ENCODE results near the gene MCTP2.

MCTP2 gene

DNA sequence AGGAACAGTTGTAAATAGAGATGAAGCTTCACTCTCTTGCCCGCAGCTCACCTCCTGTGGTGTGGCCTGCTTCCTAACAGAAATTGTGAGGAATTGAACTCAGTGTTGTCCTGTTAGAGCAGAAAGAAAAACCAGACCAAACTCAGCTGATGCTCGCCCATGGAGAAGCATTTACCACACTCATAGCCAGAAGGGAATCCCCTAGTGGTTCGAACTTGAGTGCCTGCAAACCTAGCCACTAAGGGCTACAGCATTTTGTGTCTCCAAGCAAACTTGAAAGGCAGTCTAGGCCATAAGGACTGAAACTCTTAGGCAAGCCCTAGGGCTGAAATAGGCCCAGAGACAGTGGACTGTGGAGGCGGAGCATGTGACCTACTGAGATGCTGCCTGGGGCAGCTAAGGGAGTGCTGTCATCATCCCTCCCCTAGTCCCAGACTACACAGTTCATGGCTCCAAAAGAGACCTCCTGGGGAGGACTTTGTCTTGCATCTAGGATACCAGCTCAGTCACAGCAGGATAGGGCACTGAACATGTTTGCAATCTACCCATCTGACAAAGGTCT, 44.5 kb upstream of the MCTP2 start:
- no peak for TF ChIP-seq CEBPB (IDR thresholded peaks at IDR 0.05)
- no peak for TF ChIP-seq TEAD4 (IDR thresholded peaks at IDR 0.05)

DNA sequence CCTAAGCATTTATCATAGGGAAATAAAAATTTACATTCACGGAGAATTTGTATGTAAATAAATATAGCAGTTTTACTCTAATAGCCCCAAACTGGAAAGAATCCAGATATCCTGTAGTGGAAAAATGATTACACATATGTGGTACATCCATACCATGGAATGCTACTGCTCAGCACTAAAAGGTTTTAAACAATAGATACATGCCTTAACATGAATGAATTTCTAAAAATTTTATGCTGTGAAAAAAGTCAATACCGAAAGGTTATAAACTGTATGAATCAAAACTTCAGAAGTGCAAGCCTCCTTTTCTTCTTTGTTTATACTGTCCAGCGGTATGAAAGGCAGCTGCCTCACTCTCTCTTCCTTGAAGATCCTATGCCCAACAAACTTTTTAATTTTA, 37.5 kb upstream of the MCTP2 start:
- TF ChIP-seq NFIC (IDR thresholded peaks at IDR 0.05) (no peak), YY1 (IDR thresholded peaks at IDR 0.05; ENCODE audit: low read depth) (no peak), CEBPB (IDR thresholded peaks at IDR 0.05) (no peak), TEAD4 (IDR thresholded peaks at IDR 0.05) (no peak), TCF12 (IDR thresholded peaks at IDR 0.05; ENCODE audit: low read depth) (no peak), RAD21 (IDR thresholded peaks at IDR 0.05; ENCODE audit: low read depth) (no peak), EP300 (IDR thresholded peaks at IDR 0.05; ENCODE audit: borderline replicate concordance) (no peak), ZBTB7A (IDR thresholded peaks at IDR 0.05; ENCODE audit: low read depth) (no peak), CREB1 (IDR thresholded peaks at IDR 0.05; ENCODE audit: low read depth) (no peak), EGR1 (IDR thresholded peaks at IDR 0.05) (no peak), TAF1 (IDR thresholded peaks at IDR 0.05; ENCODE audit: low read depth) (no peak)
- TF ChIP-seq, protein P1, sequence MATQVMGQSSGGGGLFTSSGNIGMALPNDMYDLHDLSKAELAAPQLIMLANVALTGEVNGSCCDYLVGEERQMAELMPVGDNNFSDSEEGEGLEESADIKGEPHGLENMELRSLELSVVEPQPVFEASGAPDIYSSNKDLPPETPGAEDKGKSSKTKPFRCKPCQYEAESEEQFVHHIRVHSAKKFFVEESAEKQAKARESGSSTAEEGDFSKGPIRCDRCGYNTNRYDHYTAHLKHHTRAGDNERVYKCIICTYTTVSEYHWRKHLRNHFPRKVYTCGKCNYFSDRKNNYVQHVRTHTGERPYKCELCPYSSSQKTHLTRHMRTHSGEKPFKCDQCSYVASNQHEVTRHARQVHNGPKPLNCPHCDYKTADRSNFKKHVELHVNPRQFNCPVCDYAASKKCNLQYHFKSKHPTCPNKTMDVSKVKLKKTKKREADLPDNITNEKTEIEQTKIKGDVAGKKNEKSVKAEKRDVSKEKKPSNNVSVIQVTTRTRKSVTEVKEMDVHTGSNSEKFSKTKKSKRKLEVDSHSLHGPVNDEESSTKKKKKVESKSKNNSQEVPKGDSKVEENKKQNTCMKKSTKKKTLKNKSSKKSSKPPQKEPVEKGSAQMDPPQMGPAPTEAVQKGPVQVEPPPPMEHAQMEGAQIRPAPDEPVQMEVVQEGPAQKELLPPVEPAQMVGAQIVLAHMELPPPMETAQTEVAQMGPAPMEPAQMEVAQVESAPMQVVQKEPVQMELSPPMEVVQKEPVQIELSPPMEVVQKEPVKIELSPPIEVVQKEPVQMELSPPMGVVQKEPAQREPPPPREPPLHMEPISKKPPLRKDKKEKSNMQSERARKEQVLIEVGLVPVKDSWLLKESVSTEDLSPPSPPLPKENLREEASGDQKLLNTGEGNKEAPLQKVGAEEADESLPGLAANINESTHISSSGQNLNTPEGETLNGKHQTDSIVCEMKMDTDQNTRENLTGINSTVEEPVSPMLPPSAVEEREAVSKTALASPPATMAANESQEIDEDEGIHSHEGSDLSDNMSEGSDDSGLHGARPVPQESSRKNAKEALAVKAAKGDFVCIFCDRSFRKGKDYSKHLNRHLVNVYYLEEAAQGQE (IDR thresholded peaks at IDR 0.05; ENCODE audit: low read depth), result no peak
- TF ChIP-seq, protein P2, sequence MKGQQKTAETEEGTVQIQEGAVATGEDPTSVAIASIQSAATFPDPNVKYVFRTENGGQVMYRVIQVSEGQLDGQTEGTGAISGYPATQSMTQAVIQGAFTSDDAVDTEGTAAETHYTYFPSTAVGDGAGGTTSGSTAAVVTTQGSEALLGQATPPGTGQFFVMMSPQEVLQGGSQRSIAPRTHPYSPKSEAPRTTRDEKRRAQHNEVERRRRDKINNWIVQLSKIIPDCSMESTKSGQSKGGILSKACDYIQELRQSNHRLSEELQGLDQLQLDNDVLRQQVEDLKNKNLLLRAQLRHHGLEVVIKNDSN (IDR thresholded peaks at IDR 0.05), result no peak
- TF ChIP-seq, protein P3, sequence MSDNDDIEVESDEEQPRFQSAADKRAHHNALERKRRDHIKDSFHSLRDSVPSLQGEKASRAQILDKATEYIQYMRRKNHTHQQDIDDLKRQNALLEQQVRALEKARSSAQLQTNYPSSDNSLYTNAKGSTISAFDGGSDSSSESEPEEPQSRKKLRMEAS (IDR thresholded peaks at IDR 0.05), result no peak

DNA sequence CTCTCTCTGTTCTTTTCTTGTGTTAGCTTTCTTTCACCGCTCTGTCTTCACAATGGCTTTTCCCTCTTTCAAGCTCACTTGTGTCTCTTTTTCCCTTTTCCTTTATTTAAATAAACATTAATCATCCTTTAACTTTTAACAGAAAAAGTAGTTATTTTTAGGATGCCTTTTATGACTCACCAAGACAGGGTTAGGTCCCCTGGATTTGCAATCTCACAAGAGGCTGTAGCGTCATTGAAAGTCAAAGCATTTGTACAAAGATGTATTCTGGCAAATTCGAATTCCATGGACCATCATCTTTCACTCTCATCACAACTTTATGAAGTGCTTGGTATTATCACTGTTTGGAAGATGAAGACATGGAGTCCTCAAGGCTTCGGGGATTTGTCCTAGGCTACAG, 34.8 kb upstream of the MCTP2 start:
- TF ChIP-seq EGR1 (IDR thresholded peaks at IDR 0.05), result no peak
- TF ChIP-seq CREB1 (IDR thresholded peaks at IDR 0.05; ENCODE audit: low read depth), result no peak
- TF ChIP-seq EP300 (IDR thresholded peaks at IDR 0.05; ENCODE audit: borderline replicate concordance), result no peak
- no peak for TF ChIP-seq TAF1 (IDR thresholded peaks at IDR 0.05; ENCODE audit: low read depth)
- TF ChIP-seq TEAD4 (IDR thresholded peaks at IDR 0.05), result no peak

DNA sequence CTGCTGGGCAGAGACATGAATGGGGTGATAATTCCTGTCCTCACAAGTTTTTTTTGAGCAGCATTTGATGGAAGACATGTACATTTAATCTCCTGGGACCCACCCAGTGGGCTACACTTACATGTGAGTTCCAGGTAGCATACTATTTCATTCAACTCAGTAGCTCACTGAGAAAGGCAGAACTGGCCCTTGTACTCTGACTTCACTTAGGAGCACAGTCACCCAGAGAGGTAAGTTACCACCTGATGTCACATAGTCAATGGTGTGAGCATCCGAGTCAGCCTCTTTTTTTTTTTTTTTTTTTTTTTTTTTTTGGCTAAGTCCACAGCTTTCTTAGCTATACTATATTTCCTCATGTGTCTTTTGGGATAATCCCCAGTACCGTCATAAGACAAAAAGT, 32.7 kb upstream of the MCTP2 start:
- TF ChIP-seq CREB1 (IDR thresholded peaks at IDR 0.05; ENCODE audit: low read depth) (no peak), NFIC (IDR thresholded peaks at IDR 0.05) (no peak), EGR1 (IDR thresholded peaks at IDR 0.05) (no peak), FOXM1 (IDR thresholded peaks at IDR 0.05; ENCODE audit: borderline replicate concordance, low read depth) (no peak), EP300 (IDR thresholded peaks at IDR 0.05; ENCODE audit: borderline replicate concordance) (no peak), YY1 (IDR thresholded peaks at IDR 0.05; ENCODE audit: low read depth) (no peak), ZBTB7A (IDR thresholded peaks at IDR 0.05; ENCODE audit: low read depth) (no peak), CEBPB (IDR thresholded peaks at IDR 0.05) (no peak), TAF1 (IDR thresholded peaks at IDR 0.05; ENCODE audit: low read depth) (no peak), TEAD4 (IDR thresholded peaks at IDR 0.05) (no peak), TCF12 (IDR thresholded peaks at IDR 0.05; ENCODE audit: low read depth) (no peak), RAD21 (IDR thresholded peaks at IDR 0.05; ENCODE audit: low read depth) (no peak)
- TF ChIP-seq, protein P3 (IDR thresholded peaks at IDR 0.05), result no peak
- TF ChIP-seq, protein P1 (IDR thresholded peaks at IDR 0.05; ENCODE audit: low read depth), result no peak
- TF ChIP-seq, protein P2 (IDR thresholded peaks at IDR 0.05), result no peak

DNA sequence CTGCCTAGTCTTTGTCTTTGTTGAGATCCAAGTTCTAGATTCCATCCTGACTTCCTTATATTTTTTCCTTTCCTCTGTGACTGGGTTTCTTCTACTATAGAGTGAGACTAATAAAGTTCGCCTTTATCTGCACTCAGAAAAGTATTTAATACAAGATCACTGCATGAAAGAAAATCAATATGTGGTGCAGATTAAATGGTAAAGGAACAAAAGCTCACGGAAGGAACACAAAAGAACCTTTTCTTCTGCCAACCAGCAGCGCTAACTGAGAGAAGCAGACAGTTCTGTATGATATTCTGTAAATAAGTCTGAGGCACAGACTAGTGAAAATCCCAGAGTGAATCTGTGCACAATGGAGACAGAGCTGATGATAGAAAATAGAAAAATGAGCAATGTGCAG, 31.6 kb upstream of the MCTP2 start:
- TF ChIP-seq YY1 (IDR thresholded peaks at IDR 0.05; ENCODE audit: low read depth) (no peak), CREB1 (IDR thresholded peaks at IDR 0.05; ENCODE audit: low read depth) (no peak), EGR1 (IDR thresholded peaks at IDR 0.05) (no peak), FOXM1 (IDR thresholded peaks at IDR 0.05; ENCODE audit: borderline replicate concordance, low read depth) (no peak), TEAD4 (IDR thresholded peaks at IDR 0.05) (no peak), ZBTB7A (IDR thresholded peaks at IDR 0.05; ENCODE audit: low read depth) (no peak), TAF1 (IDR thresholded peaks at IDR 0.05; ENCODE audit: low read depth) (no peak), CEBPB (IDR thresholded peaks at IDR 0.05) (no peak), TCF12 (IDR thresholded peaks at IDR 0.05; ENCODE audit: low read depth) (no peak)
- TF ChIP-seq, protein P3 (IDR thresholded peaks at IDR 0.05), result no peak

DNA sequence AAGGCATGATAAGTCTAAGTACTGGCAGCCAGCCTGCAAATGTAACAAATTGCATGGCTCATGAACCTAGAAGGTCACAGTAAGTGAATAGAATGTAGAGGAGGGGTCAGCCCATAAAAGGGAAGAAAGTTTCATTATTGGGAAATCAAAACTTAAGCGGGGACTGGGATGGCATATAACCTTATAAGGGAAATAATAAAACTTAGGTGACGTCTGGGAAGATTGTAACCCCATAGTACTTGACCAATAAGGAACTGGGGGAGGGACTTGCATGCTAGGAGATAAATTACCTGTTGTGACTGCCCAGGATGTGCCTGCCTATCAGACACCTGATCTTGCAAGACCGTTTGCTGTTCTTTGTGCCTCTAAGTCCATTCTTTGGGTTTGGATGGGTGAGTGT, 28.1 kb upstream of the MCTP2 start:
- TF ChIP-seq YY1 (IDR thresholded peaks at IDR 0.05; ENCODE audit: low read depth), result no peak
- TF ChIP-seq RAD21 (IDR thresholded peaks at IDR 0.05; ENCODE audit: low read depth), result no peak
- TF ChIP-seq, protein P2 (IDR thresholded peaks at IDR 0.05), result no peak
- TF ChIP-seq NFIC (IDR thresholded peaks at IDR 0.05), result no peak
- no peak for TF ChIP-seq EP300 (IDR thresholded peaks at IDR 0.05; ENCODE audit: borderline replicate concordance)
- no peak for TF ChIP-seq TCF12 (IDR thresholded peaks at IDR 0.05; ENCODE audit: low read depth)
- TF ChIP-seq, protein P1 (IDR thresholded peaks at IDR 0.05; ENCODE audit: low read depth), result no peak
- TF ChIP-seq TAF1 (IDR thresholded peaks at IDR 0.05; ENCODE audit: low read depth), result no peak
